HEK293 (cell line): ENCODE data around the gene CCM2.

ENCODE experiments used
- CTCF ChIA-PET: fragments of 350-600 bp; formaldehyde crosslinking; extraction: SDS; loops from one replicate; lab custom pipeline; 2021; ENCODE audit warnings: antibody characterized with exemption; lab: Yijun Ruan, JAX
- POLR2A ChIA-PET: fragments of 300-600 bp; formaldehyde crosslinking; extraction: SDS; loops from one replicate; lab custom pipeline; 2020; ENCODE audit warnings: antibody characterized with exemption, inconsistent platforms; lab: Yijun Ruan, JAX
- H3K27ac ChIP-seq: fragments of 200-500 bp; sonication (Bioruptor generic); 2 replicates; pipeline ENCODE4 v1.5.1; 2014; ENCODE audit warnings: low read depth, low read length, control low read depth, inconsistent platforms; ENCODE audit errors: extremely low read depth
- H3K36me3 ChIP-seq, 2 experiments: fragments of 200-500 bp in 1 of 2; sonication (Bioruptor generic) in 1 of 2; 1 replicate in 1 of 2; 2 replicates in 1 of 2; pipeline ENCODE4 v1.5.1; 2014 to 2017; ENCODE audit warnings: inconsistent platforms in 2 of 2, low read length in 2 of 2; ENCODE audit not compliant: control insufficient read depth in 2 of 2, insufficient read depth in 1 of 2
- H3K4me1 ChIP-seq: fragments of 200-500 bp; sonication (Bioruptor generic); 2 replicates; pipeline ENCODE4 v1.5.1; 2014; ENCODE audit warnings: mild to moderate bottlenecking, low read length, inconsistent platforms; ENCODE audit not compliant: control insufficient read depth, insufficient read depth
- H3K4me3 ChIP-seq: 2 replicates; pipeline ENCODE4 v1.5.1; 2011; ENCODE audit warnings: low read depth, mild to moderate bottlenecking, control low read depth, low read length, moderate library complexity
- H3K9me3 ChIP-seq: fragments of 200-500 bp; sonication (Bioruptor generic); 2 replicates; pipeline ENCODE4 v1.5.1; 2014; ENCODE audit warnings: low read depth, low read length, inconsistent platforms; ENCODE audit not compliant: control insufficient read depth, insufficient read depth
- EGR2 ChIP-seq: fragments of 450-650 bp; formaldehyde crosslinking; IDR thresholded peaks from 2 replicates; pipeline ENCODE4 v1.5.1; 2016; ENCODE audit warnings: low read depth, missing biosample characterization, missing genetic modification characterization
- GLI2 ChIP-seq: fragments of 450-650 bp; formaldehyde crosslinking; IDR thresholded peaks from 2 replicates; pipeline ENCODE4; 2017; ENCODE audit warnings: missing biosample characterization, missing genetic modification characterization, low read depth, borderline replicate concordance
- HOXD13 ChIP-seq: sonication (generic); formaldehyde crosslinking; IDR thresholded peaks from 2 replicates; pipeline ENCODE4 v1.8.0; 2022; ENCODE audit warnings: missing genetic modification reagents, borderline replicate concordance
- KLF16 ChIP-seq: fragments of 450-650 bp; formaldehyde crosslinking; IDR thresholded peaks from 2 replicates; pipeline ENCODE4 v1.5.1; 2017; ENCODE audit warnings: missing biosample characterization, missing genetic modification characterization
- KLF17 ChIP-seq: fragments of 450-650 bp; formaldehyde crosslinking; IDR thresholded peaks from 2 replicates; pipeline ENCODE4 v1.5.1; 2016; ENCODE audit warnings: missing biosample characterization, missing genetic modification characterization
- MEIS1 ChIP-seq: sonication (generic); formaldehyde crosslinking; IDR thresholded peaks from 2 replicates; pipeline ENCODE4 v1.8.1; 2022; ENCODE audit warnings: missing genetic modification reagents, mild to moderate bottlenecking, borderline replicate concordance
- OVOL3 ChIP-seq: fragments of 450-650 bp; formaldehyde crosslinking; IDR thresholded peaks from 2 replicates; pipeline ENCODE4 v1.5.1; 2016; ENCODE audit warnings: missing biosample characterization, missing genetic modification characterization
- REPIN1 ChIP-seq: fragments of 450-650 bp; formaldehyde crosslinking; IDR thresholded peaks from 2 replicates; pipeline ENCODE4 v1.5.1; 2017; ENCODE audit warnings: missing biosample characterization, missing genetic modification characterization, low read depth
- SP2 ChIP-seq: fragments of 450-650 bp; formaldehyde crosslinking; IDR thresholded peaks from 2 replicates; pipeline ENCODE4 v1.5.1; 2016; ENCODE audit warnings: missing biosample characterization, missing genetic modification characterization
- SP3 ChIP-seq: fragments of 450-650 bp; formaldehyde crosslinking; IDR thresholded peaks from 2 replicates; pipeline ENCODE4 v1.5.1; 2016; ENCODE audit warnings: missing biosample characterization, missing genetic modification characterization
- ZBTB20 ChIP-seq: fragments of 450-650 bp; formaldehyde crosslinking; IDR thresholded peaks from 2 replicates; pipeline ENCODE4 v1.5.1; 2016; ENCODE audit warnings: missing biosample characterization, missing genetic modification characterization
- ZBTB21 ChIP-seq: fragments of 450-650 bp; formaldehyde crosslinking; IDR thresholded peaks from 2 replicates; pipeline ENCODE4 v1.5.1; 2017; ENCODE audit warnings: missing biosample characterization, missing genetic modification characterization
- ZFHX2 ChIP-seq: fragments of 450-650 bp; formaldehyde crosslinking; conservative IDR thresholded peaks from 2 replicates; pipeline ENCODE4 v1.5.1; 2016; ENCODE audit warnings: missing biosample characterization, missing genetic modification characterization
- ZNF121 ChIP-seq: fragments of 450-650 bp; formaldehyde crosslinking; IDR thresholded peaks from 2 replicates; pipeline ENCODE4 v1.5.1; 2016; ENCODE audit warnings: missing biosample characterization, missing genetic modification characterization
- ZNF140 ChIP-seq: fragments of 450-650 bp; formaldehyde crosslinking; IDR thresholded peaks from 2 replicates; pipeline ENCODE4 v1.5.1; 2016; ENCODE audit warnings: missing biosample characterization, missing genetic modification characterization
- ZNF155 ChIP-seq: fragments of 450-650 bp; formaldehyde crosslinking; IDR thresholded peaks from 2 replicates; pipeline ENCODE4 v1.5.1; 2016; ENCODE audit warnings: missing biosample characterization, missing genetic modification characterization
- ZNF211 ChIP-seq: fragments of 450-650 bp; formaldehyde crosslinking; IDR thresholded peaks from 2 replicates; pipeline ENCODE4 v1.5.1; 2016; ENCODE audit warnings: low read depth, missing biosample characterization, missing genetic modification characterization
- ZNF223 ChIP-seq: fragments of 450-650 bp; formaldehyde crosslinking; IDR thresholded peaks from 2 replicates; pipeline ENCODE4 v1.5.1; 2016; ENCODE audit warnings: missing biosample characterization, missing genetic modification characterization
- ZNF354C ChIP-seq: fragments of 450-650 bp; formaldehyde crosslinking; IDR thresholded peaks from 2 replicates; pipeline ENCODE4 v1.5.1; 2016; ENCODE audit warnings: missing biosample characterization, missing genetic modification characterization, low read depth, borderline replicate concordance
- ZNF37A ChIP-seq: fragments of 450-650 bp; IDR thresholded peaks from 2 replicates; pipeline ENCODE4 v1.5.1; 2018; ENCODE audit warnings: missing biosample characterization, missing genetic modification characterization
- ZNF433 ChIP-seq: fragments of 450-650 bp; formaldehyde crosslinking; IDR thresholded peaks from 2 replicates; pipeline ENCODE4 v1.5.1; 2016; ENCODE audit warnings: missing biosample characterization, missing genetic modification characterization, low read depth
- ZNF473 ChIP-seq: fragments of 450-650 bp; formaldehyde crosslinking; IDR thresholded peaks from 2 replicates; pipeline ENCODE4 v1.5.1; 2017; ENCODE audit warnings: missing biosample characterization, missing genetic modification characterization
- ZNF549 ChIP-seq: fragments of 450-650 bp; IDR thresholded peaks from 2 replicates; pipeline ENCODE4 v1.5.1; 2018; ENCODE audit warnings: missing biosample characterization, missing genetic modification characterization, mild to moderate bottlenecking, inconsistent platforms, moderate library complexity
- ZNF560 ChIP-seq: fragments of 450-650 bp; formaldehyde crosslinking; IDR thresholded peaks from 2 replicates; pipeline ENCODE4 v1.5.1; 2017; ENCODE audit warnings: missing biosample characterization, missing genetic modification characterization, borderline replicate concordance
- ZNF561 ChIP-seq: fragments of 450-650 bp; IDR thresholded peaks from 2 replicates; pipeline ENCODE4 v1.5.1; 2018; ENCODE audit warnings: missing biosample characterization, missing genetic modification characterization, borderline replicate concordance
- ZNF658 ChIP-seq: fragments of 450-650 bp; formaldehyde crosslinking; IDR thresholded peaks from 2 replicates; pipeline ENCODE4; 2016; ENCODE audit warnings: missing biosample characterization, missing genetic modification characterization
- ZNF707 ChIP-seq: fragments of 450-650 bp; formaldehyde crosslinking; IDR thresholded peaks from 2 replicates; pipeline ENCODE4 v1.5.1; 2016; ENCODE audit warnings: missing biosample characterization, missing genetic modification characterization
- TF ChIP-seq, protein P1 (sequence below): fragments of 450-650 bp; formaldehyde crosslinking; IDR thresholded peaks from 2 replicates; pipeline ENCODE4 v1.5.1; 2017; ENCODE audit warnings: missing biosample characterization, missing genetic modification characterization

Gene CCM2

GRCh38 chr7:45070254-45070642, 70.2 kb downstream of the CCM2 start (continued):
- no peak for TF ChIP-seq ZNF211

GRCh38 chr7:45071528-45071927, 71.5 kb downstream of the CCM2 start:
- POLR2A ChIA-PET = no interaction called here
- CTCF ChIA-PET = no interaction called here

GRCh38 chr7:45072131-45073030, 72.4 kb downstream of the CCM2 start:
- H3K4me3 ChIP-seq = no peak overlapping the region
- peaks cover 0 to 44% of the 10 kb centered on the region in 2 experiments; a peak in 2 of 3 replicates for H3K36me3 ChIP-seq
- POLR2A ChIA-PET = interaction anchor here (1.0 kb wide), 1 partner anchor 39 kb away, joined by 3 read pairs; the partner anchor contains the start of gene TBRG4
- no peaks in the 10 kb centered on the region for H3K9me3 ChIP-seq
- no peaks in the 10 kb centered on the region for H3K4me1 ChIP-seq
- CTCF ChIA-PET = no interaction called here
- no peak overlapping the region for H3K27ac ChIP-seq
- TF ChIP-seq ZNF473 (tag by site-specific recombination) = no peak

More at GRCh38 chr7:45071528-45071927, 71.5 kb downstream of the CCM2 start:
- Histone ChIP-seq H3K27ac (no peak overlapping the region), H3K4me1 (no peaks in the 10 kb centered on the region), H3K36me3 (peaks cover 0 to 44% of the 10 kb centered on the region in 2 experiments; a peak in 2 of 3 replicates), H3K9me3 (no peaks in the 10 kb centered on the region), H3K4me3 (no peak overlapping the region)
- no peak for TF ChIP-seq SP2 (tag by site-specific recombination)
- TF ChIP-seq ZNF354C (tag by site-specific recombination) = no peak
- no peak for TF ChIP-seq ZNF223
- no peak for TF ChIP-seq ZNF560 (tag by site-specific recombination)
- no peak for TF ChIP-seq ZNF121 (tag by site-specific recombination)
- no peak for TF ChIP-seq MEIS1 (CRISPR knock-in tag)
- no peak for TF ChIP-seq ZBTB20
- no peak for TF ChIP-seq ZNF155
- no peak for TF ChIP-seq ZNF37A (tag by site-specific recombination)
- no peak for TF ChIP-seq ZBTB21 (tag by site-specific recombination)
- no peak for TF ChIP-seq ZFHX2 (tag by site-specific recombination)
- no peak for TF ChIP-seq ZNF140 (tag by site-specific recombination)
- no peak for TF ChIP-seq HOXD13

DNA sequence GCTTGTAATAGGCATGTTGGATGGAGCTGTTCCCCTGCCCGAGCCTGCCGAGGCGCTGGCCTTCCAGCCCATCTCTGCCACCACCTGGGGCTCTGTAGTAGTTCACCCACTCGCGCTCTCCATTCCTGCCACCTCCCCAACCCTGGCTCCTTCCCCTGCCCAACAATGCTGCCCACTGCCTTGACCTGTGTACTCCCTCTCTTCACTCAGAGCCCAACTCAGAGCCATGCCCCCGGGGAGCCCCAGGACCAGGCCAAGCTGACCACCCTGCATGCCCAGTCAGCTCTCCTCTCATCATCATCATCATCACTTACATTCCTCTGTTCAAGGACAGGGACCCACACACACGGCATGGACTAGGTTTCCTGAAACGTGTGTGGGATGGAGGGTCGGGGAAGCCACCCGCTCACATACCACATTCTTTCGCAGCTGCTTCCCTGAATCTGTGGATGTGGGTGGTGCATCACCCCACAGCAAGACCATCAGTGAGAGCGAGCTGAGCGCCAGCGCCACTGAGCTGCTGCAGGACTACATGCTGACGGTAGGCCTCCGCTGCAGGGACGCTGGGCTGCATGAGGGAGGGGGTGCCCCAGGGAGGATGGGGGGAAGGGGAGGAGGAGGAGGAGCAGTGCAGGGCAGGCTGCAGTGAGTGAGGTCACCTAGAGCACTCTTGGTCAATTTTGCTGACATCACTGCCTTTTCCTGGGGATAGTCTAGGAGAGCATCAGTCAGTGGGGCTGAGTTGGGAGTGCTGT, 73.2 kb downstream of the CCM2 start:
- H3K36me3 ChIP-seq = peaks cover 0 to 44% of the 10 kb centered on the region in 2 experiments; a peak in 2 of 3 replicates
- POLR2A ChIA-PET = interaction anchor here (1.0 kb wide), 1 partner anchor 39 kb away, joined by 3 read pairs; the partner anchor contains the start of gene TBRG4
- CTCF ChIA-PET = no interaction called here
- TF ChIP-seq OVOL3 (tag by site-specific recombination) = no peak
- TF ChIP-seq SP3 (tag by site-specific recombination) = no peak
- peak; percentile 71 for TF ChIP-seq EGR2 (tag by site-specific recombination)
- TF ChIP-seq ZNF433 (tag by site-specific recombination) = no peak
- TF ChIP-seq ZNF549 (tag by site-specific recombination) = no peak
- no peak for TF ChIP-seq ZNF658
- no peak for TF ChIP-seq ZNF707 (tag by site-specific recombination)
- TF ChIP-seq ZFHX2 (tag by site-specific recombination) = peak; percentile 81
- TF ChIP-seq GLI2 = no peak
- TF ChIP-seq, protein P1, sequence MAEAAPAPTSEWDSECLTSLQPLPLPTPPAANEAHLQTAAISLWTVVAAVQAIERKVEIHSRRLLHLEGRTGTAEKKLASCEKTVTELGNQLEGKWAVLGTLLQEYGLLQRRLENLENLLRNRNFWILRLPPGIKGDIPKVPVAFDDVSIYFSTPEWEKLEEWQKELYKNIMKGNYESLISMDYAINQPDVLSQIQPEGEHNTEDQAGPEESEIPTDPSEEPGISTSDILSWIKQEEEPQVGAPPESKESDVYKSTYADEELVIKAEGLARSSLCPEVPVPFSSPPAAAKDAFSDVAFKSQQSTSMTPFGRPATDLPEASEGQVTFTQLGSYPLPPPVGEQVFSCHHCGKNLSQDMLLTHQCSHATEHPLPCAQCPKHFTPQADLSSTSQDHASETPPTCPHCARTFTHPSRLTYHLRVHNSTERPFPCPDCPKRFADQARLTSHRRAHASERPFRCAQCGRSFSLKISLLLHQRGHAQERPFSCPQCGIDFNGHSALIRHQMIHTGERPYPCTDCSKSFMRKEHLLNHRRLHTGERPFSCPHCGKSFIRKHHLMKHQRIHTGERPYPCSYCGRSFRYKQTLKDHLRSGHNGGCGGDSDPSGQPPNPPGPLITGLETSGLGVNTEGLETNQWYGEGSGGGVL (tag by site-specific recombination) = peak; percentile 40
- no peak for TF ChIP-seq REPIN1 (tag by site-specific recombination)
- TF ChIP-seq KLF16 = no peak
- no peak for TF ChIP-seq ZNF561 (tag by site-specific recombination)
- no peak for TF ChIP-seq ZNF37A (tag by site-specific recombination)
- TF ChIP-seq KLF17 (tag by site-specific recombination) = no peak

More for the DNA sequence above, 73.2 kb downstream of the CCM2 start:
- Histone ChIP-seq H3K4me1 (no peaks in the 10 kb centered on the region), H3K27ac (no peak overlapping the region), H3K4me3 (no peak overlapping the region), H3K9me3 (no peaks in the 10 kb centered on the region)
